Erythroblast (primary cell): ENCODE data around the gene AADAT.

ENCODE experiments used
- GATA1 ChIP-seq: IDR thresholded peaks from 2 replicates; pipeline ENCODE4 v1.6.1; 2011; ENCODE audit warnings: low read depth, mild to moderate bottlenecking, control low read depth, low read length, moderate library complexity
- POLR2A ChIP-seq: IDR thresholded peaks from 2 replicates; pipeline ENCODE4 v1.6.1; 2011; ENCODE audit warnings: mild to moderate bottlenecking, low read length

GRCh38 chr4:170058826-170059225, 30.9 kb downstream of the AADAT start:
- TF ChIP-seq POLR2A (no peak), GATA1 (no peak)
